Activated naive CD8-positive, alpha-beta T cell treated with anti-CD3 and anti-CD28 coated beads for 36 hours (primary cell): ENCODE measurements around the gene EPHB2. TPM values are rescaled to one million over a fixed set of nuclear protein-coding genes. Genes with fewer than 3 reads are reported as not detected.
A peak's percentile ranks its signal among the peaks of the same experiment; 100 is the strongest.

Experiments
- DNase-seq: peaks from one replicate; pipeline ENCODE4 v3.0.0; 2021
- H3K27ac Mint-ChIP-seq: one replicate; pipeline ENCODE4 v1.8.0; 2022; ENCODE audit warnings: mild to moderate bottlenecking, moderate library complexity, mixed read lengths
- H3K27me3 Mint-ChIP-seq: one replicate; pipeline ENCODE4 v1.8.0; 2022; ENCODE audit warnings: mild to moderate bottlenecking, mixed read lengths
- H3K36me3 Mint-ChIP-seq: one replicate; pipeline ENCODE4 v1.8.0; 2021; ENCODE audit warnings: mild to moderate bottlenecking, mixed read lengths
- H3K4me1 Mint-ChIP-seq: one replicate; pipeline ENCODE4 v1.8.0; 2021; ENCODE audit warnings: mixed read lengths
- H3K4me3 Mint-ChIP-seq: one replicate; pipeline ENCODE4 v1.8.0; 2022; ENCODE audit warnings: mild to moderate bottlenecking, moderate library complexity, mixed read lengths
- H3K9me3 Mint-ChIP-seq: one replicate; pipeline ENCODE4 v1.8.0; 2022; ENCODE audit warnings: mixed read lengths
- total RNA-seq, 2 experiments: library from RNA; stranded (reverse); gene quantifications; one replicate each; pipeline ENCODE4 v1.2.3, GENCODE V29; 2021

EPHB2 gene
- total RNA-seq, 2 experiments from 2014 or later = 0.04 TPM; not detected in 1

DNA sequence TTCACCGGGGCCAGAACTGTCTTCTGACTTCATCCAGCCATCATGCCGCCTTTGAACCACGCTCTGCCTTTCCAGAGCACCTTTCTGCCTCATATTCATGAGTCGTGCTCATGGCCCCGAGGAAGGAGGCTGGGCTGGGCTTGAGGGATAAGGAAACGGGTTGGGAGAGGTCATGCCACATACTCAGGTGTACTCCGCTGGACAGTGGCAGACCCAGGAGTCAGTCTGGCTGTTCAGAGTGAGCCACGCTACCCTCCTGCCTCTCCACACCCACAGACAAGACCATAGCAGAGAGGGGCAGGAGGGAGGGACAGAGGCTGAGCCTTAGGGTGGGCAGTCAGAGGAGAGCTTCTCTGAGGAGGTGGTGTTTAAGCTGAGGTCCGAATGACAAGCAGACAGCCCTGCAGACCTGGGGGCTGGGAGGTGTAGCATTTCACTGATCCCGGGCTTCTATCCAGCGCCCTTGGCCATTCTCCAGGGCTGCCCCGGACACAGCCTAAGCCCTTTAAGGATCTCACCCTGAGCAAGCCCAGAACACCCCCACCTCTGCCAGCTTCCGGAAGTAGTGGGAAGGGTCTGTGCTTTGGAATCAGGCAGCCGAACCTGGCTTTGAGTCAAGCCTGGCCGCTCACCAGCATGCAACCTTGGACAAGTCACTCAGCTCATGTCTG lies 159.7 kb downstream of the EPHB2 start:
- Mint-ChIP-seq H3K27me3 (peaks cover 13% of the 10 kb centered on the region), H3K4me3 (no peak overlapping the region), H3K4me1 (no peaks in the 10 kb centered on the region), H3K36me3 (no peaks in the 10 kb centered on the region), H3K27ac (no peak overlapping the region), H3K9me3 (no peaks in the 10 kb centered on the region)
- no peak for DNase-seq

DNA sequence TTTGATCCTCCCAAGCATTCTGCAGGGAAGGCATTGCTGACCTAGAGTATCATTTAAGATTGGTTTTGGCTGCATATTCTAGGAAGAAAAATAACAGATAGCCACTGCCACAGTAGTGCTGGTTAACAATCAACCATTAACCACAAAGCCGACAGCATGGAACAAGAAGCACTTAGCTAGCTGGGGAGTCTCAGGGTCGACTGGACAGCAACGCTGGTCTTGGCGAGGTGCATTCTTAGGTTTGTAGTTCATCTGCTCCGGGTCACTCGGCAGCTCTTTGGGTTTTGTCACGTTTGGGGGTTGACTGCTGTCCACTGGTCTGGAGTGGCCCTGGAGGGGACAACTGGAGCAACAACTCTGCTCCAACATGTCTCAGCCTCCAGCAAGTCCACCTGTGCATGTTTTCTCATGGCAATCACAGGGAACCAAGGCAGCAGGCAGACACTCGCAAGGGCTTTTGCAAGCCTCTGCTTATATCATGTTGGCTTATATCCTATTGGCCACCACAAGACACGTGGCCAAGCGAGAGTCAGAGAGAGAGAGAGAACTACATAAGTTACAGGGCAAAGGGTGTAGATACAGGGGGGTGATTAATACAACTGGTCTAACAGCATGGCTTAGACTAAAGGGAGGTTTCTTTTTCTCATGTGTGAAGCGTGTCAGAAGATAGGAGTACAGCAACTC lies 162.5 kb downstream of the EPHB2 start:
- no peaks in the 10 kb centered on the region for H3K36me3 Mint-ChIP-seq
- H3K9me3 Mint-ChIP-seq = no peaks in the 10 kb centered on the region
- no peaks in the 10 kb centered on the region for H3K4me1 Mint-ChIP-seq
- DNase-seq = no peak
- H3K4me3 Mint-ChIP-seq = no peak overlapping the region
- H3K27ac Mint-ChIP-seq = no peak overlapping the region
- peaks cover under 1% of the 10 kb centered on the region for H3K27me3 Mint-ChIP-seq

DNA sequence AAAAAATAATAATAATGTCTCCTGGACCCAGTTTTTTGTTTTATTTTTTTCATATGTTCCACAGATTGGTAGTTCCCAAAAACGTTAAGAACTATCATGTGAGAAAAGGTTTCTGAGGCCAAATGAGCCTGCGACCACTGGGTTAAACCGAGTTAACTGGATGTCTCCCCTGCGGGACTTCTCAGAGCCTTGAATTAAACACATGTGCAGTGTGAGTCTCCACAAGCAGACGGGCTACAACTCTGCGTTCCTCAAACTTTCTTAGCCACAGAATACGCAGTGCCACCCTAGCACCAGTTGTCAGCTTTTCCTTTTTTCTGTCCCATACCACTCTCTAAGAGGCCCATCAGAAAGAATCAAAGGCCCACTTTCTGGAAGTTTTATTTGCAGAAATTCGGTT lies 164.1 kb downstream of the EPHB2 start:
- Mint-ChIP-seq H3K36me3 (no peaks in the 10 kb centered on the region), H3K4me3 (no peak overlapping the region), H3K27ac (no peak overlapping the region), H3K9me3 (no peaks in the 10 kb centered on the region), H3K27me3 (no peaks in the 10 kb centered on the region), H3K4me1 (no peaks in the 10 kb centered on the region)
- no peak for DNase-seq

DNA sequence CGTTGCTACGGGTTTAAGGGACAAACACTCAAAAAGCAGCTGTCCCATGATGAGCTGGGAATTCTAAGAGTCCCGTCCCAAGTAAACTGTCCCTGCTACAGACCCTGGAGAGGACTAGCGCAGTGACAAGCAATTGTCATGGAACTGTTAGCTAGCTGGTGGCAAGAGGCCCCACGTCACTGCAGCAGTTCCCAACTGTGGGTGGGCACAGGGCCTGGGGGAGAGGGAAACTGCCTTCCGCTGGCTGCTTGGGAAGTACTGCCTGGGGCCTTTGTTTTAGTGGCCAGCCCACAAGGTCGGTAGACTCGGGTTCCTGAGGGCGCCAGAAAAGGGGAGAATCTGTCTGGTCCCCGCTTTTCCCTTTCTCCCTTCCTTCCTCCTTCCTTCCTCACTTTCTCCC lies 164.6 kb downstream of the EPHB2 start:
- Mint-ChIP-seq H3K4me3 (no peak overlapping the region), H3K27me3 (no peaks in the 10 kb centered on the region), H3K9me3 (no peaks in the 10 kb centered on the region), H3K36me3 (no peaks in the 10 kb centered on the region), H3K4me1 (no peaks in the 10 kb centered on the region), H3K27ac (no peak overlapping the region)
- no peak for DNase-seq

DNA sequence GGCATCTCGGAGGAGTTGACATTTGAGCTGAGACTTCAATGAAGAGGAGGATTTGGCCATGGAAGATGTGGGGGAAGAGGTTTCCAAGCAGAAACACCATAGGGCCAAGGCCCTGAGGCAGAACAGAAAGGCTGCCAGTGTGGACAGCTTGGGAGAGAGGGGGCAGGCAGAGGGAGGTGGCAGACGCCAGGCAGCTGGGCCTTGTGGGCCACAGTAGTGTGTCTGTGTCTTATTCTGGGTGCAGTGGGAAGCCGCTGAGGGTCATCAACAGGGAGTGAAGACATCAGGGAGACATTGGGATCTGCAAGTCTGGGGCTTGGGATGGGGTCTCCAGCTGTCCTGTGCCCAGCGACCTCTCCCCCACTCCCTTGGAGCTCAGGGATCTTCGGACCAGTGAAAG lies 165.2 kb downstream of the EPHB2 start:
- H3K9me3 Mint-ChIP-seq = no peaks in the 10 kb centered on the region
- H3K36me3 Mint-ChIP-seq = no peaks in the 10 kb centered on the region

DNA sequence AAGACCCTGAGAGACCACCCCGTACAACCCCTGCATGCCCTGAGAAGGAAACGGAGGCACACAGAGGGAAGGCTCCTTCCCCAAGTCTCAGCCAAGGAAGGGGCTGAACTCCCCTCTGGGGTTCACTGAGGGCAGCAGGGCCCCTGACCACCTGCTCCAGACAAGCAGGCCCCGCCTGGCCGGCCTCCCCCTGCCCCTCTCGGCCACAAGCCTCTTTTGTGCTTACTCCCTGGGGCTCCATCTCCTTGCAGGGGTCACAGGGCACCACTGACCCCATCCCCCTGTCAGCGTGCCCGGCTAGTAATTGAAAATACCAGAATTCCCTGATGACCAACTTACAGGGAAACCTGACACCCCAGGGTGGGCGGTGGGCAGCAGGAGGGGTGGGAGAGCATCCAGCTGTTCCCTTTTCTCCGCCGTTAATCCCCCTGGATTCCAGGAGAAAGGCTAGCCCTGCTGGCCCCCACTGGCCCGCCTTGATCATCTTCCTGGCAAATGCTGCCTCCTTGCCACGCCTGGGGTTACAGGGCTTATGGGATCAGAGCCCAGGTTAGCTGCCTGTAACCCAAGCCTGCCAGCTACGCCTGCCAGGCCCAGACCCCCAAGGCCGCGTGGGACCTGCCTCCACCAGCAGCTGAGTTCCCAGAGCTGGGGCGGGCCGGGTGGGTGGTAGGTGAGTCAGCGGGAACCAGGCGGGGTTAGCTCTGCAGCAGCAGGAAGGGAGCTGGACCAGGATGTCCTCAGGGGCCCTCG lies 165.9 kb downstream of the EPHB2 start:
- no peaks in the 10 kb centered on the region for H3K27me3 Mint-ChIP-seq
- no peaks in the 10 kb centered on the region for H3K4me1 Mint-ChIP-seq
- no peak overlapping the region for H3K4me3 Mint-ChIP-seq
- no peak overlapping the region for H3K27ac Mint-ChIP-seq
- H3K36me3 Mint-ChIP-seq = no peaks in the 10 kb centered on the region
- DNase-seq = no peak
- H3K9me3 Mint-ChIP-seq = no peaks in the 10 kb centered on the region

More for the DNA sequence above, 165.2 kb downstream of the EPHB2 start:
- H3K27me3 Mint-ChIP-seq = no peaks in the 10 kb centered on the region
- H3K4me3 Mint-ChIP-seq = no peak overlapping the region
- H3K27ac Mint-ChIP-seq = no peak overlapping the region
- no peak for DNase-seq
- no peaks in the 10 kb centered on the region for H3K4me1 Mint-ChIP-seq

DNA sequence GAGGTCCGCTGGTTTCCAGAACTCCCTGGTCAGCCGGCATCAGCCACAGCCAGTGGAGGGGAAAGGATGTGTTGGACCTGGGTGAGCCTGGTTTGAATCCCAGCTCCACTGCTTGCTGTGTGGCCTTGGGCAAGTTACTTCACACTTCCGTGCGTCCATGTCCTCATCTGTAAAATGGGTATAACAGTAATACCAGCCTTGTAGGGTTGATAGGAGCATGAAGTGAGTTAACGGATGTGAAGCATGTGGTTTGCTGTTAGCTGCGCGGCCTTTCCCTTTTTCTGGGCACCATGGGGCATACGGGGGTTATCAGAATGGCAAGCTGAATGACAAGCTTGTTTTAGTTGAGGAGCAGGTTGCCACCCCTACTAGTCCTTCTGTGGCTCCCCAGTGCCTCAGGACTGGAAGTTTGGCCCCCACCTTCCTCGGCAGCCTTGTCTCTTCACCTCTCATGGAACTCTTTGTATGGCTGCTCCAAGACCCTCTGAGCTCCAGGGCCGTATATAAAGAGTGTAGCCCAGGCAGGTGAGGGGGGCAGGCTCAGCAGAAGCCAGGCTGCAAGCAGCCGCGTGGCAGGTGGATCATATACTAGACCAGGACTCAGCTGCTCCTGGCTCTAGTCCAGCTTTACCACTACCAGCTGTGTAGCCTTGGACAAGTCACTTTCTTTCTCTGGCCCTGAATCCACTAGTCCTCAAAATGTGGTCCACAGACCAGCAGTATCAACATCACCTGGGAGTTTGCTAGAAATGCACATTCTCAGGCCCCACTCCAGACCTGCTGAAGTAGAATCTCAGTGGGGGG lies 166.7 kb downstream of the EPHB2 start:
- H3K4me3 Mint-ChIP-seq = no peak overlapping the region
- H3K9me3 Mint-ChIP-seq = no peaks in the 10 kb centered on the region
- H3K4me1 Mint-ChIP-seq = no peaks in the 10 kb centered on the region
- no peak overlapping the region for H3K27ac Mint-ChIP-seq
- DNase-seq = no peak
- no peaks in the 10 kb centered on the region for H3K27me3 Mint-ChIP-seq
- H3K36me3 Mint-ChIP-seq = no peaks in the 10 kb centered on the region

DNA sequence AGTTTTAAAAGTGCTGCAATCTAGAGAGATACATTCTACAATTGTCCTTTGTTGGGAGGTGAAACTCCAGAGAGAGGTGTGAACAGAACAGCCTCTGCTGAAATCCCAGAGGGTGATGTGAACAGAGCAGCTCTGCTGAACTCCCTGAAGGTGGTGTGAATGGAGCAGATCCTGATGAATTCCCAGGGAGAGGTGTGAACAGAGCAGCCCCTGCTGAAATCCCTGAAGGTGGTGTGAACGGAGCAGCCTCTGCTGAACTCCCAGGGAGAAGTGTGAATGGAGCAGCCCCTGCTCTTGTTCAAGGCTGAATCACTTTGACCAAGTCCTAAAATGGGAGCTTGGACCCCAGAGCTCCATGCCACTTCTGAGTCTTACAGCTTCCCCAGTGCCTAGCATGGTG lies 167.3 kb downstream of the EPHB2 start:
- H3K36me3 Mint-ChIP-seq = no peaks in the 10 kb centered on the region
- no peaks in the 10 kb centered on the region for H3K9me3 Mint-ChIP-seq
- no peaks in the 10 kb centered on the region for H3K4me1 Mint-ChIP-seq
- no peak overlapping the region for H3K4me3 Mint-ChIP-seq
- no peaks in the 10 kb centered on the region for H3K27me3 Mint-ChIP-seq
- DNase-seq = no peak
- no peak overlapping the region for H3K27ac Mint-ChIP-seq

DNA sequence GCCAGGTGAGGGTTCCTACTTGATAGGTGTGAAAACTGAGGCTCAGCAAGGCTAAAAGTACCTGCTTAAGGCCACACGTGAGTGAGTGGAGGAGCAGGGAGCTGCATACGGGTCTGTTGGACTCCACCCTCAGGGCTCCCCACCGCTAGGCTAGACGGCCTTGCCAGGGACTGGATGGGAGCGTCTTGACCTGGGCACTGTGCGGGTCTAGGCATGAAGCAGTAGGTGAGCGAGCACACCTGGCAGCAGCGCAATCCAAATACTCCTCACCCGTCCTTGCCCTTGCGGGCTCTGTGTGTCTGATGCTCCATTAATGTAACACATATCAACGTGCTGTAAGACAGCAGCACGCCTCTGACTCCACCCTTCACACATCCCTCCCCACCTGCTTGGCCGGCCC lies 168.0 kb downstream of the EPHB2 start:
- Mint-ChIP-seq H3K27ac (no peak overlapping the region), H3K4me1 (no peaks in the 10 kb centered on the region), H3K9me3 (no peaks in the 10 kb centered on the region), H3K36me3 (no peaks in the 10 kb centered on the region), H3K27me3 (no peaks in the 10 kb centered on the region), H3K4me3 (no peak overlapping the region)
- no peak for DNase-seq

DNA sequence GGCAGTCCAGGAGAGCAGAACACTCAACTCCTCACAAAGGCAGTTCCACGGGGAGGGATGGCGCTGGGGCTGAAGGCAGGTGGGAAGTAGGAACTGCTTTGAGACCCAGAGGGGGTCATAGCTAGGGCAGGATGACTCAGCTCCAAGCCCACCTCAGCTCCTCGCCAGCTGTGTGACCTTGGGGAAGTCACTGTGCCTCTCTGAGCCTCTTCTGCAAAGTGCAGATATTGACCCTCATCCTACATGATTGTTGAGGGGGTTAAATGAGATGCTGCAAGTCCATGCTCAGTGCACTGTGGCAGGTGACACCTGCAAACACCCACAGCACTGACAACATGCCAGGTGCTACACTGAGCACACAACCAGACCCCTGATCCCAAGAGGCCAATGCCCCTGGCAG lies 168.8 kb downstream of the EPHB2 start:
- no peak for DNase-seq
- Mint-ChIP-seq H3K4me1 (no peaks in the 10 kb centered on the region), H3K9me3 (no peaks in the 10 kb centered on the region), H3K27me3 (no peaks in the 10 kb centered on the region), H3K27ac (no peak overlapping the region), H3K36me3 (no peaks in the 10 kb centered on the region), H3K4me3 (no peak overlapping the region)

DNA sequence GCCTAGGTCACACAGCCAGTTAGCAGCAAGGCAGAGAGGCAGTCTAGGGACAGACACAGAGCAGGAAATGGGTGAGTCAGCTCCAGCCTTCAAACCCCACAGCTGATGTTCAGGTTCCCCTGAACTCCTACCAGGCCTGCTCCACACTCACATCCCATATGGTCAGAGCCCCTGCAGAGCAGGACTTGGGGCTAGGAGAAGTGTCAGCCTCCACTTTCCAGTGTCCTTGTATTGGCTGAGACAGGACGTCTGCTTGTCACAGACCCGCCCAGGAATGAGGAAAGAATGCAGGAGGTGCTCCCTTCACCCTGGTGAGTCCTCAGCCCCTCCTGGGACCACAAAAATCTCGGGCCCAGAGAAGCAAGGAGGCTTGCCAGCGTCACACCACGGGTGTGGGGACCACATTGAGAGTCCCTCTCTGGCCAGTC lies 169.5 kb downstream of the EPHB2 start:
- H3K27ac Mint-ChIP-seq = no peak overlapping the region
- no peak for DNase-seq
- H3K36me3 Mint-ChIP-seq = no peaks in the 10 kb centered on the region
- H3K4me3 Mint-ChIP-seq = no peak overlapping the region
- H3K9me3 Mint-ChIP-seq = no peaks in the 10 kb centered on the region
- peaks cover 2% of the 10 kb centered on the region for H3K4me1 Mint-ChIP-seq
- no peaks in the 10 kb centered on the region for H3K27me3 Mint-ChIP-seq

DNA sequence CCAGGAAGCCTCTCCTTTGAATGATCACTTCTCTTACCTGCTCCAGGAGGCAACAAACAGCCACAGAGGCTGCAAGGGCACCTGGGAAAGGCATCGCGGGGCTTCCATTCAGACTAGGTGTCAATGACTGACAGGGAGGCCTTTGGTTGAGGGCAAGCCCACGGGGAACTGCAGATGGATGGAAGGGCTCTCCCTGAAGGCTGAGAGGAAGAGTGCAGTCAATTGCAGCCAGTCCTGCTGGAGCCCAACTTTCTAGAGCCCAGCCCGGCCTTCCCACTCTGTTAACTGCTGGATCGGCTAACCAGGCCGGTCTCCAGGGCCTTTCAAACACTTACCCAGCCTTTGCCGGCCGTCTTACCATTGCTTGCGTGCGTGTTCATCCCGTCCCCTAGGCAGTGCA lies 172.8 kb downstream of the EPHB2 start:
- H3K4me3 Mint-ChIP-seq = no peak overlapping the region
- peaks cover 4% of the 10 kb centered on the region for H3K4me1 Mint-ChIP-seq
- H3K36me3 Mint-ChIP-seq = no peaks in the 10 kb centered on the region
- no peak overlapping the region for H3K27ac Mint-ChIP-seq
- no peak for DNase-seq
- H3K9me3 Mint-ChIP-seq = no peaks in the 10 kb centered on the region
- peaks cover 5% of the 10 kb centered on the region for H3K27me3 Mint-ChIP-seq

DNA sequence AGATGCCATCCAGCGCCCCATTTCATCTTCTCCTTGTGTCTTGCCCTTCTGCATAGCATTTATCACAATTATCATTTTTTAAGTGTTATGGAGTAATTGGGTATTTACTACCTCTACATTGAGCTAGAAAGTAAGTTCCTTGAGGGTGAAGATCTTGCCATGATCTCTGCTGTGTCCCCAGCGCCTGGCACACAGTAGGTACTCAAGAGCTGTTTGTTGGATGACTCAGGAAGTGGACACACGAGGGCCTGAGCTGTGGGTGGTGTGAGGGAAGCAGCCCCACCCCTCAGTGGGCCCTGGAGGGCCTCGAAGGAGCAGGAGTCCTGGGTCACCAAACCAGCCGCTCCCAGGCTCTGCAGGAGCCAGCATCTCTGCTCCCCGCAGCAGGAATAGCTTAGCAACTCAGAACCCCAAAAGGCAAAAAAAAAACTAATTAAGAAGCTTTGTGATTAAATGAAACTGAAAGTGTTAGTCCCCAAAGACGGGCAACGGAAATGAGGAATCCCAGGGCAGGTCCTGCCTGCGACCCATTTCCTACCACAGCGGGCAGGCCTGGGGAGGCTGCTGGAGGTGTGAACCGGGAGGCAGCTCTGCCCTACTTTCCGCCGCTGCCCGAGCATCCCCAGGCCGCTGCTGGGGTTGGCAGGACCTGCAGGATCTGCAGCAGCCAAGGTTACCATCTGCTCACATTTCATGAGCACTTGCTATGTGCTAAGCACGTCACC lies 174.3 kb downstream of the EPHB2 start:
- Mint-ChIP-seq H3K4me3 (no peak overlapping the region), H3K27ac (no peak overlapping the region), H3K4me1 (peaks cover 4% of the 10 kb centered on the region), H3K27me3 (peaks cover 13% of the 10 kb centered on the region), H3K9me3 (no peaks in the 10 kb centered on the region), H3K36me3 (no peaks in the 10 kb centered on the region)
- DNase-seq = peak; percentile 23

DNA sequence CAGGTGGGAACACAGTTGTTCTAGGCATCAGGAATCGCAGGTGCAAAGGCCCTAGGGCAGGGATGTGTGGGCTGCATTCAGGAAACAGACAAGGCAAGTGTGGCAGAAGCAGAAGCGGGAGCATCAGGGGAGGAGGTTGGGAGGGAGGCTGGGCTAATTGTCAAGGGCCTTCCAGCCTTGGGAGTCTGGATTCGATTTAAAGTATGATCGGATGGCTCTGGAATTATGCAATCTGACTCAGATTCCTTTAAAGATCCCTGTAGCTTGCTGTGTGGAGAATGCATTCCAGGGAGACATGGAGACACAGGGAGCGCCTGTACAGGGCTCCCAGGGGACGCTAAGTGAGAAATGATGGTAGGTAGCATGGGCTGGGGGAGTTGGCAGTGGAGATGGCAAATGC lies 175.6 kb downstream of the EPHB2 start:
- no peak overlapping the region for H3K27ac Mint-ChIP-seq
- no peaks in the 10 kb centered on the region for H3K9me3 Mint-ChIP-seq
- peaks cover 13% of the 10 kb centered on the region for H3K27me3 Mint-ChIP-seq
- no peak for DNase-seq
- peaks cover 4% of the 10 kb centered on the region for H3K4me1 Mint-ChIP-seq
- no peak overlapping the region for H3K4me3 Mint-ChIP-seq
- no peaks in the 10 kb centered on the region for H3K36me3 Mint-ChIP-seq
